B cell (primary cell): ENCODE results near the gene SMYD2. TPM values are rescaled to one million over a fixed set of nuclear protein-coding genes. Genes with fewer than 3 reads are reported as not detected.

Experiments
- ATAC-seq: fragments of 200-7000 bp; cut with Tn5 transposase; one replicate; pipeline ENCODE4 v1.10.0; 2021; ENCODE audit warnings: low read depth, mild to moderate bottlenecking, moderate number of reproducible peaks, moderate library complexity
- CTCF ChIA-PET: fragments of 350-600 bp; sonication (Branson Sonifier 250); formaldehyde crosslinking; loops from one replicate; lab custom pipeline; 2021; ENCODE audit warnings: antibody characterized with exemption, inconsistent platforms; lab: Charles Lee
- POLR2A ChIA-PET: fragments of 350-600 bp; sonication (Branson Sonifier 250); formaldehyde crosslinking; loops from one replicate; lab custom pipeline; 2021; ENCODE audit warnings: antibody characterized with exemption; lab: Charles Lee
- DNase-seq: peaks from one replicate; pipeline ENCODE4 v3.0.0; 2013
- H2AFZ ChIP-seq: 2 replicates; pipeline ENCODE4 v1.6.1; 2012; ENCODE audit warnings: mild to moderate bottlenecking, low read depth, low read length; ENCODE audit not compliant: insufficient read depth, poor library complexity, severe bottlenecking
- H3K27ac ChIP-seq, 2 donors: 1 replicate in 1 of 2; 2 replicates in 1 of 2; pipeline ENCODE4 v1.5.1; 2012 to 2013; ENCODE audit warnings: low read length in 2 of 2, mild to moderate bottlenecking in 2 of 2, moderate library complexity in 1 of 2
- H3K27me3 ChIP-seq, 4 experiments: fragments of 200-600 bp in 1 of 4; sonication (generic) in 1 of 4; replicated peaks in 1 of 4; 1 replicate in 2 of 4; 2 replicates in 2 of 4; pipeline versions ENCODE4 v1.6.1 to v1.7.0; 2013 to 2016; ENCODE audit warnings: low read length in 3 of 4, mild to moderate bottlenecking in 2 of 4, mixed read lengths in 1 of 4, moderate library complexity in 1 of 4; ENCODE audit not compliant: insufficient read depth in 4 of 4, control insufficient read depth in 3 of 4; ENCODE audit errors: control extremely low read depth in 1 of 4
- H3K36me3 ChIP-seq, 2 experiments: replicated peaks in 1 of 2; 1 replicate in 1 of 2; 2 replicates in 1 of 2; pipeline versions ENCODE4 v1.6.1 to v1.7.1; 2013; ENCODE audit warnings: low read length in 1 of 2; ENCODE audit not compliant: insufficient read depth in 2 of 2, control insufficient read depth in 1 of 2; ENCODE audit errors: control extremely low read depth in 1 of 2, extremely low read depth in 1 of 2
- H3K4me1 ChIP-seq, 2 donors: fragments of 200-600 bp in 1 of 2; sonication (generic) in 1 of 2; 1 replicate in 1 of 2; 2 replicates in 1 of 2; pipeline versions ENCODE4 v1.5.1 to v1.6.1; 2013 to 2017; ENCODE audit warnings: low read length in 2 of 2; ENCODE audit not compliant: control insufficient read depth in 2 of 2, insufficient read depth in 2 of 2
- H3K4me2 ChIP-seq: replicated peaks from 2 replicates; pipeline ENCODE3; 2012; ENCODE audit warnings: mild to moderate bottlenecking, low read depth, low read length; ENCODE audit not compliant: poor library complexity, severe bottlenecking
- H3K4me3 ChIP-seq, 5 experiments: fragments of 200-600 bp in 1 of 5; sonication (generic) in 1 of 5; 1 replicate in 3 of 5; 2 replicates in 2 of 5; pipeline versions ENCODE4 v1.5.1 to v1.7.0; 2011 to 2016; ENCODE audit warnings: low read length in 4 of 5, mild to moderate bottlenecking in 4 of 5, low read depth in 2 of 5, control low read depth in 1 of 5, moderate library complexity in 1 of 5; ENCODE audit not compliant: insufficient read depth in 1 of 5; ENCODE audit errors: control extremely low read depth in 1 of 5, extremely low read depth in 1 of 5
- H3K79me2 ChIP-seq: fragments of 200-600 bp; sonication (generic); one replicate; pipeline ENCODE4 v1.6.0; 2016; ENCODE audit warnings: low read length; ENCODE audit not compliant: control insufficient read depth, insufficient read depth
- H3K9ac ChIP-seq: fragments of 200-600 bp; sonication (generic); 2 replicates; pipeline ENCODE4 v1.6.1; 2017; ENCODE audit warnings: mild to moderate bottlenecking, low read length, moderate library complexity
- H3K9me3 ChIP-seq, 3 donors: one replicate each; pipeline versions ENCODE4 v1.6.1 to v1.7.1; 2013; ENCODE audit warnings: low read length in 2 of 3; ENCODE audit not compliant: control insufficient read depth in 2 of 3, insufficient read depth in 1 of 3; ENCODE audit errors: control extremely low read depth in 1 of 3
- H4K20me1 ChIP-seq: 2 replicates; pipeline ENCODE4 v1.6.0; 2012; ENCODE audit warnings: mild to moderate bottlenecking, low read length; ENCODE audit not compliant: insufficient read depth, control insufficient read depth, poor library complexity, severe bottlenecking
- H3K27ac Mint-ChIP-seq: one replicate; pipeline ENCODE4 v1.8.0; 2021; ENCODE audit warnings: mixed read lengths
- H3K27me3 Mint-ChIP-seq: one replicate; pipeline ENCODE4 v1.8.0; 2021; ENCODE audit warnings: mixed read lengths
- H3K4me1 Mint-ChIP-seq: one replicate; pipeline ENCODE4 v1.8.0; 2021; ENCODE audit warnings: mixed read lengths
- H3K4me3 Mint-ChIP-seq: one replicate; pipeline ENCODE4 v1.8.0; 2021; ENCODE audit warnings: mixed read lengths
- H3K9me3 Mint-ChIP-seq: one replicate; pipeline ENCODE4 v1.8.0; 2022; ENCODE audit warnings: mixed read lengths; ENCODE audit not compliant: insufficient read depth
- CTCF ChIP-seq: fragments of 200-600 bp; IDR thresholded peaks from one replicate; pipeline ENCODE4 v1.8.0; 2022; ENCODE audit warnings: antibody characterized with exemption, mild to moderate bottlenecking
- EZH2 ChIP-seq: IDR thresholded peaks from 2 replicates; pipeline ENCODE4 v1.6.1; 2012; ENCODE audit warnings: borderline replicate concordance, low read depth, mild to moderate bottlenecking, moderate library complexity, low read length; ENCODE audit not compliant: insufficient read depth, poor library complexity, severe bottlenecking
- WGBS: methylation state at CpG from one replicate; pipeline ENCODE4 v1.1.5; 2013; ENCODE audit warnings: missing lambda C conversion rate; ENCODE audit not compliant: insufficient coverage; 5-methylcytosine and 5-hydroxymethylcytosine counted together
- intact Hi-C: fragments of 100-400 bp; cut with micrococcal nuclease; formaldehyde crosslinking; loops from one replicate; pipeline ENCODE4 v1.10.0; 2022
- polyA plus RNA-seq: library from polyadenylated mRNA; depleted of rRNA; stranded (reverse); fragments of >200 nt; gene quantifications from 2 replicates; pipeline ENCODE4 v1.2.3, GENCODE V29; 2012
- total RNA-seq, 2 donors: library from RNA; stranded (reverse); fragments of 120-200 nt in 1 of 2; gene quantifications; 1 replicate in 1 of 2; 2 replicates in 1 of 2; pipeline versions ENCODE4 v1.2.3 to v1.2.4, GENCODE V29; 2013 to 2022

The SMYD2 gene
- total and polyA plus RNA-seq, 2 donors (not counting 1 experiment from before 2014, with no cell fraction given): 21.2 to 29.1 TPM

- H3K27me3 Mint-ChIP-seq: no peaks in the 10 kb centered on the region
- H3K9ac ChIP-seq: no peak overlapping the region
- H3K79me2 ChIP-seq: no peaks in the 10 kb centered on the region
- CTCF ChIA-PET: interaction anchor here (0.6 to 11.7 kb wide), 24 partner anchors 9 to 1086 kb away, joined by 3 to 643 read pairs (median 8); no protein-coding TSS in a partner anchor
- 43% methylated on average over 1 of the region's 1 CpG for WGBS
- POLR2A ChIA-PET: no interaction called here
- no peaks in the 10 kb centered on the region for H3K4me1 ChIP-seq
- H3K4me1 Mint-ChIP-seq: peaks cover 16% of the 10 kb centered on the region
- no peaks in the 10 kb centered on the region for H3K27me3 ChIP-seq
- H4K20me1 ChIP-seq: no peaks in the 10 kb centered on the region
- no peak overlapping the region for H3K27ac ChIP-seq
- H3K4me3 ChIP-seq: no peak overlapping the region
- no peak overlapping the region for H3K4me2 ChIP-seq
- no peaks in the 10 kb centered on the region for H3K9me3 ChIP-seq
- TF ChIP-seq EZH2: no peak
- no peak for TF ChIP-seq CTCF
- intact Hi-C loops: loop anchor here (5.0 kb wide), 1 partner anchor 45 kb away; the partner anchor contains the start of gene SMYD2
- H2AFZ ChIP-seq: no peak overlapping the region
- no peak for DNase-seq
- H3K4me3 Mint-ChIP-seq: no peak overlapping the region
- no peaks in the 10 kb centered on the region for H3K9me3 Mint-ChIP-seq
- H3K27ac Mint-ChIP-seq: no peak overlapping the region
- no peak for ATAC-seq
- peaks cover 0 to 12% of the 10 kb centered on the region in 2 experiments for H3K36me3 ChIP-seq
Observed at GRCh38 chr1:214327514-214327913, 46.6 kb downstream of the SMYD2 start.

- WGBS: 68% methylated on average over 10 of the region's 11 CpGs
- peak overlapping the region; percentile 10 for H3K27ac Mint-ChIP-seq
- DNase-seq: peak; percentile 78
Observed at GRCh38 chr1:214328770-214329469, 48.0 kb downstream of the SMYD2 start.

More at GRCh38 chr1:214328770-214329469, 48.0 kb downstream of the SMYD2 start:
- H3K9me3 Mint-ChIP-seq: no peaks in the 10 kb centered on the region
- peak; percentile 87 for ATAC-seq
- H3K9me3 ChIP-seq: no peaks in the 10 kb centered on the region
- intact Hi-C loops: loop anchor here (1.0 to 5.0 kb wide), 4 partner anchors 47 to 1206 kb away; partner anchors contain the start of gene SMYD2
- H3K4me1 Mint-ChIP-seq: peaks cover 16% of the 10 kb centered on the region
- H3K27me3 Mint-ChIP-seq: no peaks in the 10 kb centered on the region
- peaks cover 0 to 12% of the 10 kb centered on the region in 2 experiments for H3K36me3 ChIP-seq
- no peak overlapping the region for H2AFZ ChIP-seq
- H3K9ac ChIP-seq: no peak overlapping the region
- no peak overlapping the region for H3K4me3 ChIP-seq
- no peaks in the 10 kb centered on the region for H3K4me1 ChIP-seq
- no peaks in the 10 kb centered on the region for H4K20me1 ChIP-seq
- TF ChIP-seq CTCF: peak; percentile 88
- TF ChIP-seq EZH2: no peak
- no peak overlapping the region for H3K27ac ChIP-seq
- H3K79me2 ChIP-seq: no peaks in the 10 kb centered on the region
- ChIA-PET POLR2A (no interaction called here), CTCF (interaction anchor here (0.5 to 11.7 kb wide), 45 partner anchors 9 to 1206 kb away, joined by 3 to 643 read pairs (median 5); partner anchors contain the start of gene SMYD2)
- no peak overlapping the region for H3K4me3 Mint-ChIP-seq
- H3K27me3 ChIP-seq: no peaks in the 10 kb centered on the region
- H3K4me2 ChIP-seq: no peak overlapping the region
